Measurements from ENCODE around the gene AHRR. TPM values are rescaled to one million over a fixed set of nuclear protein-coding genes. Genes with fewer than 3 reads are reported as not detected.

AHRR gene
- total RNA-seq, 1 donor from 2014 or later: 0.81 TPM

DNA sequence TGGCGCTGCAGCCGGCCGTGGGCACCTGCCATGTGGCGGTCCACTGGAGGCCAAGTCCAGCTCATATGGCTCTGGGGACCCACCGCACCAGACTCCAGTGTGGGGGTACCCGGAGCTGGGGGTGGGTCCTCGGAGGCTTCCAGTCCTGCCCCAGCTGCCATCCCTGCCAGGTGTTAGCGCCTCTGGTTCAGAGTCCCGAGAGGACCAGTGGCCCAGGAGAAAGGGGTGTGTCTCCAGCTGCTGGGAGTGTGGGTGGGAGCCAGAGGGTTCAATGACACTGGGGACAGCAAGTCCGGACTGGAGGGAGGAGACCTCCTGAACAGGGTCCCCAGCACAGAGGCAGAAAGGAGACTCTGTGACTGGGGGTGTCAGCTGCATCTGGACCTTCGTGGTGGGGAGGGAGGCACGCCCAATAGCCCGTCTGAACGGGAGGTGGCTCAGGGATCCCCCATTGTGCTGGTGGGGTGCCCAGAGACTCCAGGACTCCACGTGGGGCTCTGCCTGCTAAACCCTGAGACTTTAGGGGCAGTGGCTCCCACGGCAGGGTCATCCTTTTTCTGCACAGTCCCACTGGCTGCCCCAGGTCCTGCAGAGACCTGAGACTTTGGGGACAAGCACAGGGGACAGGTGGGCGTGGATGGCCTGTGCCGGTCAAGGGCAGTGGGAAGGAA is 2.4 kb upstream of the AHRR start:
- ATAC-seq (peak; percentile 56), DNase-seq (ENCODE audit: low spot score) (no peak)

DNA sequence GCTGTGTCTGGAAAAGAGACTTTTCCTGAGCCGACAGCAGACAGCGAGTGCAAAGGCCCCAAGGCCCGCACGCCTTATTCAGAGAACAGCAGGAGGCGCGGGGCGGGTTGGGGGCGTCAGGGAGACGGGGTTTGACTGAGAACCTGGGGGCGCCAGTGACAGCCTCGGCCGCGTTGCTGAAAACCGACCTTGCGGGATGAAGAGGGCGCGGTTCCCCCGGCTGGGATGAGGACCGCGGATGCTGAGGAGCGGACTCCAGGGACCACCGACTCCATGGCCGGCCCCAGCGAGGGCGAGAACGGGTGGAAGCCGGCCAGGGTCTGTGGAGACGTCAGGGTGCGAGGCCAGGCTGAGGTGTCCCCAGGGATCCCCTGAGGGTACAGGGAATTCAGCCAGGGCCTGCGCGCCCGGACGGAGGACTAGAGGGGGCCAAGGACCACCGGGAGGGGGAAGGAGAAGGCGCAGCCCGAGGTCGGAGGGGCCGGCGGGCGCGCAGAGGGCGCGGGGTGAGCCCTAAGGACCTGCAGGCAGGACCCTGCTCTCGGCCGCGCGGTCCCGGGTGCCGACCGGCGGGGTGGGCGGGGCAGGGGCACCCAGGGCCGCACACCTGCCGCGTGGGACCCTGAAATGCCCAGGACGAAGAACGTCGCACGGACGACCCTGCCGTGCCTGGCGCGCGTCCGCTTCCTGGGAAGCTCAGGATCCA is 837 bp upstream of the AHRR start:
- ATAC-seq: no peak
- no peak for DNase-seq (ENCODE audit: low spot score)

DNA sequence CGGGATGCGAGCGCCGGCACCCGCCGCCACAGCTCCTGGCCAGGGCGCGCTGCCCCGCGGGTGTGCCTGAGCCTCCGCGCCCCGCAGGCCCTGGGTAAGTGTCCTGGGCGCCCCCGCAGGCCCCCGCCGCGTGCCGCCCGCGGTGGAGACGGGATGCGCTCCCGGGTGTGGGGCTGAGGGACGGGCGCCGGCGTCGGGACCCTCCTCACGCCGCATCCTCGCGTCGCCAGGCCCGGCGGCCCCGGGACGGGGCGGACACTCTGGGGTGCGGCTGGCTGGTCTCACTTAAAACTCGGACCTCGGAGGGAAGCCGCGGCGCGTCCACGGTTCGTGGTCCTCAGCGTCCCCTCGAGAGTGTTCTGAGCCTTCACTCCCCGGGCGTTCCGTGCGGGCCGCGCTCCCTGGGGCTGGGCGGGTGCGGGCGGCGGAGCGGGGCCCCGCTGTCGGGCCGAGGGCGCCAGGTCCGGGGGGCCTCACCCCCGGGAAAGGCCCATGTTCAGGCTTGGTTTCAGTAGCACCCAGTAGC is 275 bp downstream of the AHRR start:
- ATAC-seq: no peak
- no peak for DNase-seq (ENCODE audit: low spot score)

DNA sequence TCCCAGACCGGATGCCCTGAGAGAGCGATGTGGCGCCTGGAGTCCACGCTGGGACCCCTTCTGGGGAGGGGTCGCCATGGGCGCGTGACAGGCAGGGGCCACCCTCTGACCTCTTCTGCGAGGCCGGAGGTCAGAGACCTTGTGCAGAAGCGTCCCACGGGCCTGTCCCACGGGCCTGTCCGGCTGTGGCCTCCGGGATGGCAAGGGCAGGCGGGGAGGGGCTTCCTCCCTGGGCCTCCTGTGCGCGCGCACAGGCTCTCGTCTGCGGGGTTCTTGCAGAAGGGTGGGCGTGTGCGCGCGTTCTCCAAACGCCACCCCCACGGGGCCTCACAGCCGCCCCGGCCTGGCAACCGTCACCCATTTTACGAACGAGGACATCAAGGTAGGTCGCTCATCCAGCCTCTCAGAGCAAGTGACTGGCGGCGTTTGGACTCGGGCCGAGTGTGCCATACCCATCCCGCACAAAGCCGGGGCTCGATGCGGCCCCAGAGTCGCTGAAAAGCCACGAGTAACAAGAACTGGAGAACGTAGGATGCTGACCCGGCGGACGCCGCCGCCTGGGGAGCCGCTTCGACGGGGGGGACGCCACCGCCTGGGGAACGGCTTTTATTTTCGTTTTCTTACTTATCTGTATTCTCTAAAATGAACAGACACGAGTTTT is 897 bp downstream of the AHRR start:
- no peak for ATAC-seq
- no peak for DNase-seq (ENCODE audit: low spot score)

DNA sequence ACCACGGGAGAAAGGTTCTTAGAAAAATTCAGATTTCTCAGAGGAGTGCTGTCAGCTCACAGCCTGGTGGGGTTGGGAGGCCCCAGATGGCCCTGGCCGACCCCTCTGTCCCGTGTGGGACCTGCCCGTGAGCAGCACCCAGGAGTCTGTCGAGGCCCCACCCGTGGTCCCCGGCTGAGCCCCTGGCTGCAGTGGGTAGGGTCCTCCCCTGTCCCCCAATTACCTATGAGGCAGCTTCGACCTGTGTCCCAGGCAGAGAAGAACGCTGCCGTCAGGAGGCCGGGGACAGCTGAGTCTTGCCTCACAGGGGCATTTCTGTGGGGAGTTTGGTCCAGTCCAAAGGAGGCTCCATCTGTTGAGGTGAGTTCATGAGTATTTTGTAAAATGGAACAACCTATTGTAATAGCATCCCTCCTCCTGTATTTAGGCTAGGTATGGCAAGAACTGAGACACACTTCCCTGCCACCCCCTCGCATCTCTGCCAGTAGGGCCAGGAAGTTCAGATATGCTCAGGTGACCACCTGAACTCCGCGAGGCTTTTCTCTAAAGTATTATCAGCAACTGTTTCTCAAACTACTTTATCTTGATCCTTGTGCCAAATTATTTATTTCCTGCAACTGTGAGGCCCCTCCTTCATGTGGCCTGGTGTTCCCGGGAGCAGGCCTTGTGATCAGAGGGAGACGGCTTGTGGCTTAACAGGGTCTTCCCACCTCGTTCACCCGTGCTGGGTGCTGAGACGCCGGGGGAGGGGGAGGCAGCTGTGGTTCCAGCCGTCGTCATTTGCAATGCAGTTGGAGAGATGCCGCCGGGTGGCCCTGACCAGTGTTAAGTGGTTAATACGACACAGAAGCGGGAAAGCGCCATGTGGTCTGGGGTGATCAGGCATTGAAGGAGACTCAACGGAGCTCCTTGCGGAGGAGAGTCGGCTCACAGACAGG is 1.7 kb downstream of the AHRR start:
- ATAC-seq (no peak), DNase-seq (ENCODE audit: low spot score) (no peak)

DNA sequence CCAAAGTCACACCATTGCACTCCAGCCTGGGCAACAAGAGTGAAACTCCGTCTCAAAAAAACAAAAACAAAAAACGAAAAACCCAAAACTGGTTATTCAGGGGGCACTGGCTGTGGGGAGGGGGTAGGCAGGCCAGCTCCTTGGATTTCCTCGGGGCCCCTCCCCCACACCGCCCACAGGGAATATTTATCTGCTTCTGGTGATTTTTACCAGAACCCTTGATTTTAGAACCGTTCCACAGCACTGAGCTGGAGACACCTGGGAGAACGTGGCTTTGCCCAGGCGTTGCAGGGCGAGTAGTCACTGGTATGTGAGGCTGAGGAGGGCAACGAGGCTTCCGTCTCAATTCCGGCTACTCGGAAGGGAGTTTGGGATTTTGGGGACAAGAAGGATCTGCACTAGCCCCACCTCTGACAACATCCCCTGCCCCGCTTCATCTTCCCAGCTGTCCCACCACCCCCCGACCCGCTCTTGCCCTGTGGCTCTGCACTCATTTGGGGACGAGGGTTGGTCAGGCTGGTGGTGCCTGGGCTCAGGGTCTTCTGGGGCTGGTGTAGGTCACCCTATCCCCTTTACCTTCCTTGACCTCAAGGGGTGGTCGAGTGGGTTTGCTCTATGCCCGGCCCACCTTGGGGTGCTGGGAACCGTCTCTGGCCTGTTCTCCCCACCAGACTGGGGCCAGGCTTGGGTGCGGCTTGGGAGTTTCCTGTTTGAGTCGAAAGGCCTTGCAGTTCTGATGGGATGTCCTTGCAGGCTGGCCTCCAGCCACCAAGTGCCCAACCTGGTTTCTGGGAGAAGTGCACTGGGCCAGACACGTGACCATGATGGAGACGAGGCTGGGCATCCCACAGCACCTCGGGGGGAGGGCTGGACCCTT is 3.5 kb downstream of the AHRR start:
- no peak for ATAC-seq
- DNase-seq (ENCODE audit: low spot score): no peak

DNA sequence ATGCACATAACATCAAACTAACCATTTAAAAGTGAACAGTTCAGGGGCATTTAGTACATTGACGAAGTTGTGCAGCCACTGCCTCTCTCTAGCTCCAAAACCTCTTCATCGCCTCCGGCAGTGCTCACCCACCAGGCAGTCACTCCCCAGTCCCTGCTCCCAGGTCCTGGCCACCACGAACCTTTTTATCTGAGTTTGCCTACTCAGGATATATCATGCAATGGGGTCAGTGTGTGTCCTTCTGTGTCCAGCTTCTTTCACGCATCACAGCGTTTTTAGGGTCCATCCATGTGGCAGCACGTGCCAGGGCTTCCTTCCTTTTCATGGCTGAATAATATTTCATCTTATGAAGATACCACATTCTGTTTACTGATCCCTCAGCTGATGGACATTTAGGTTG is 4.6 kb downstream of the AHRR start:
- DNase-seq (ENCODE audit: low spot score) (no peak), ATAC-seq (no peak)

DNA sequence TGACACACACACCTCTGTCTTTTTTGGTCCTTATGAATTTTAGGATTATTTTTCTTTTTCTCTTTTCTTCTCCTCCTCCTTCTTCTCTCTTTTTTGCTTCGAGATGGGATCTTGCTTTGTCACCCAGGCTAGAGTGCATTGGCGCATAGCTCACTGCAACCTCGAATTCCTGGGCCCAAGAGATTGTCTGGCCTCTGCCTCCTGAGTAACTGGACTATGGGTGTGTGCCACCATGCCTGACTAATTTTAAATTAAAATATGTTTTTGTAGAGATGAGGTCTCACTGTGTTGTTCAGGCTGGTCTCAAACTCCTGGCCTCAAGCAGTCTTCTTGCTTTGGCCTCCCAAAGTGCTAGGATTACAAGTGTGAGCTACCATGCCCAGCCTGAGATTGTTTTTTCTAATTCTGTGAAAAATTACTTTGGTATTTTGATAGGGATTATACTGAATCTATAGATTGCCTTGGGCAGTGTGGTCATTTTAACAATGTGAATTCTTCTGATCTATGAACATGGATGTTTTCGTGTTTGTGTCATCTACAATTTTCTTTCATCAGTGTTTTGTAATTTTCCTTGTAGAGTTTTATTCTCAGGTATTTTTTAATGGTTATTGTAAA is 7.7 kb downstream of the AHRR start:
- DNase-seq (ENCODE audit: low spot score) (no peak), ATAC-seq (no peak)

DNA sequence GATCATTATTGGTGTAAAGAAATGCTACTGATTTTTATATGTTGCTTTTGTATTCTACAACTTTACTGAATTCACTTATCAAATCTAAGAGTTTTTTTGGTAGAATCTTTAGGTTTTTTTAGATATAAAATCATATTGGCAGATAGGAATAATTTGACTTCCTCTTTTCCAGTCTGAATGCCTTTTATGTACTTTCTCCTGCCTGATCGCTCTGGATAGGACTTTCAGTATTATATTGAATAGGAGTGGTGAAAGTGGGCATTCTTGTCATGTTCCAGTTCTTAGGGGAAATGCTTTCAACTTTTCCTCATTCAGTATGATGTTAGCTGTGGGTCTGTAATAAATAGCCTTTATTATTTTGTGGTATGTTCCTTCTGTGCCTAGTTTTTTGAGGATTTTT is 8.3 kb downstream of the AHRR start:
- ATAC-seq: no peak
- no peak for DNase-seq (ENCODE audit: low spot score)

DNA sequence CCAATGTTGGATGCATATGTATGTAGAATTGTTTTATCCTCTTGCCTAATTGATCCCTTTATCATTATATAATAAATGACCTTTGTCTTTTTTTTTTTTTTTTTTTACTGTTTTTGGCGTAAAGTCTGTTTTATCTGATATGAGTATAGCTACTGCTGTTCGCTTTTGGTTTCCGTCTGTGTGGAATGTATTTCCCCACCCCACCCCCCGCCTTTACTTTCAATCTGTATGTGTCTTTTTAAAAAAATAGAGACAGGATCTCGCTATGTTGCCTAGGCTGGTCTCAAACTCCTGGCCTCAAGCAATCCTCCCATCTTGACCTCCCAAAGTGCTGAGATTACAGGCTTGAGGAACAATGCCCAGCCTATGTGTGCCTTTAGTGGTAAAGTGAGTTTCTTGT is 11.3 kb downstream of the AHRR start:
- DNase-seq (ENCODE audit: low spot score) (no peak), ATAC-seq (no peak)

DNA sequence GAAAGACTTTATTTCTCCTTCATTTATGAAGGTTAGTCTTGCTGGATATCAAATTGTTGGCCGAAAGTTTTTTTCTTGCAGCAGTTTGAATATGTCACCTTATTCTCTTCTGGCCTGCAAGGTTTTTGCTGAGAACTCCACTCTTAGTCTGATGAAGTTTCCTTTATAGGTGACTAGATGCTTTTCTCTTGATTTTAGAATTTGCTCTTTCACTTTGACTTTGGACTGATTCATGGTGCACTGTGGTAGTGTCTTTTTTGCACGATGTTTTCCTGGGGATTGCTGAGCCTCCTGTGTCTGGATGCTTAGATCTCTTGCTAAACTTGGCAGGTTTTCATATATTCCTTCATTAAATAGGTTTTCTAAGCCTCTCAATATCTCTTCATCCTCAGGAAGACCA is 12.4 kb downstream of the AHRR start:
- ATAC-seq: no peak
- no peak for DNase-seq (ENCODE audit: low spot score)

DNA sequence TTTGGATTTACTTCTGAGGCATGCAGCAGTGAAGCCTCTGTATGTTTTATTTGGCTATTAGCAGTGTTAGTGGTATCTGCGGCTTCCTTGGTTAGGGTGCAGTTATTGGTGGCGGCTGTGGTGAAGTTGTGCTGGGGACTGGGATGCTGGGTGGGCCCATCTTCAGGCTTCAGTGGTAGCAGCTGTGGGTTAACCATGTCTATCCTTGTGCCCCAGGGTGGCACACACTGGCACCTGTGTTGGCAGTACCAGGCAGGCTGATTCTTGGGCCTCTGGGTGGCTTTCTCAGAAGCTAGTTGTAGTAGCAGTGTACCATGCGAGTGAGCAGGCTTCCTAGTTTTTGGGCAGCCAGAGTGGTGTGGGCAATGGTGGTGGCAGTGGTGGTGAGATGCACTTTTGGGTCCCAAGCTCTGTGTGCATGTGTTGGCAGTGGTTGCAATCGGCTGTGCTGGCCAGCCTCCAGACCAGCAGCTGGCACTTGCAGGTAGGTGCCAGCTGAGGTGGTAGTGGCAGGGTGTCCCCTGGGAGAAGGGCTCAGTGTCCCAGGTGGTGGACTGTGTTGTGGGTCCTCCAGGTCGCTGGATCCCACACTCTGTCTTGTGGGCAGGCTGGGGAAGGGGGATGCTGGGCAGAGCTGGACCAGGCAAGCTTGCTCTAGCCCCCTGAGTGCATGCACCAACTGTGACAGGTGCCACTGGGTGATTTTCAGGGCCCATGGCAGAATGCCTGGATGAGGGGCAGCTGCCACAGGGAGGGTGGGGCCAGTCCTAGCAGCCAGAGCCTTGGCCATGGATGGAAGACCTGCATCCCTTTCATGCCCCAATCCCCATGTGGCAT is 13.6 kb downstream of the AHRR start:
- ATAC-seq (no peak), DNase-seq (ENCODE audit: low spot score) (no peak)

DNA sequence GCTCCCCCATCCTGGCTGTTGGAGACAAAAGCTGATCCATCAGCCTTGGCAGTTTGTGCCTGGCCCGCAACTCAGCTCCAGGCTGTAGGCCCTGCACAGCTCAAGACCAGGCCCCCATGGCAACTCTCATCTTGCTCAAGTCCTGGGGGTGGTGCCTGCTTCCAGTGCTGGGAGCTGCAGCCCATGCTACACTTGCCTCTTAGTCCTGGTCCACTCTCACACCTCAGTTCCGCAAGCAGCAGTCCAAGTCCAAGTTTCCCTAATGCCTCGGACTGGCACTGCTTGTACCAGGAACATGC is 14.2 kb downstream of the AHRR start:
- DNase-seq (ENCODE audit: low spot score) (no peak), ATAC-seq (no peak)

DNA sequence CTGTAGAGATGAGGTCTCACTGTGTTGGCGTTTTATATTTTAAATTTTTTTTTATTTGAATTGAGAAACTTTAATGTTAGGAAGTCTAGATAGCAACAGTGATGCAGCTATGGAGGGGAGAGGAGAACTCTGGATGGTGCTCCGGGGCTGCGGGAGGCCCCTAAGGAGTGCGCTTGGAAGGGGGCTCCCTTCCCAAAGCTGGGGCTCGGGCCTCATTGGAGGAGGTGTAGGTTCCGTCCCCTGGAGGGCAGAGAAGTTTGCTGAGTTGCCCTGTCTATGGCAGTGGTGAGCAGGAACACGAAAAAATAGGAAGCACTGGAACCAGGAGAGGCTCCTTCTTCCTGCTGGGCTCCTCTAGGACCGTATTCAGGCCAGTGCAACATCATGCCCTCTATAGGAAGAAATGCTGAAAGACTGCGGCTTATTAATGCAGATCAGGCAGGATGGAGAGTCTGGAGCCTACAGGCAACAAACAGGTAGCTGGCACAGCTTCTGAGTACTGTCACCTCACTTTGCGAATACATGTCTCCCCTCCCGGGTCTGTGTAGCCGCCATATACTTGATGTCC is 16.1 kb downstream of the AHRR start:
- DNase-seq (ENCODE audit: low spot score) (no peak), ATAC-seq (peak; percentile 19)

DNA sequence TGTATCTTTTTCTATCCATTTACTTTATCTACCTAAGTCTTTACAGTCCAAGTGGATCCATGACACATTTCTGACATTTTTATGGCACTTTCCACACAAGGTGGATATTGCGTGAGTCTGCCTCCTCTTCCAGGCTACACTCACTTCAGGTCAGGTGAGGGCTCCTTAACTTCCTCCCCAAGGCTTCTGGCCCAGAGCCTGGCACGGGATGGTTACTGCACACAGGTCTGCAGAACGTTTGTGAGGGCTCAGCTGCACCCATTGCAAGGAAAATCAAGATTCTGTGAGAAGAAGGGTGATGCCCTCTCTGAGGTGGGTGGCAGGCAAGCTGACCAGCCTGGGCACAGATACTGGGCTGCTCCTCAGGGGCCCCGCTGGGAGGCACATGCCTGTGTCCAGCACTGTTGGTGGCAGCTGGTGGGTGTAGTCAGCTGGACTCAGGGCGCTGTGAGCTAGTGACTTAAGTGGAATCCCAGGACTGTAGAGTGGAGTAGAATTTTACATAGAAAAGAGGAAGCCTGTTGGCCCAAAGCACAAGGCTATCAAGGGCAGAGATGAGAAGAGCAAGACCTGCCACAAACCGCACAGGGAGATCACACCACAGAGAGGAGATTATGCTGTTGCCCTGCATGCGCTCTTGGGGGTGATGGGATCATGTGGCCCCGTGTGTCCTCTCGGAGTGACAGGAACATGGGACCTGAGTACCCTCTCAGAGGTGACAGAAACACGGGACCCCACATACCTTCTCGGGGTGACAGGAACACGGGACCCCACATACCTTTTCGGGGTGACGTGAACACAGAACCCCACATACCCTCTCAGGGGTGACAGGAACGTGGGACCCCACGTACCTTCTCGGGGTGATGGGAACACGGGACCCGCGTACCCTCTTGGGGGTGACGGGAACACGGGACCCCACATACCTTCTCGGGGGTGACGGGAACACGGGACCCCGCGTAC is 21.3 kb downstream of the AHRR start:
- DNase-seq (ENCODE audit: low spot score) (no peak), ATAC-seq (no peak)

DNA sequence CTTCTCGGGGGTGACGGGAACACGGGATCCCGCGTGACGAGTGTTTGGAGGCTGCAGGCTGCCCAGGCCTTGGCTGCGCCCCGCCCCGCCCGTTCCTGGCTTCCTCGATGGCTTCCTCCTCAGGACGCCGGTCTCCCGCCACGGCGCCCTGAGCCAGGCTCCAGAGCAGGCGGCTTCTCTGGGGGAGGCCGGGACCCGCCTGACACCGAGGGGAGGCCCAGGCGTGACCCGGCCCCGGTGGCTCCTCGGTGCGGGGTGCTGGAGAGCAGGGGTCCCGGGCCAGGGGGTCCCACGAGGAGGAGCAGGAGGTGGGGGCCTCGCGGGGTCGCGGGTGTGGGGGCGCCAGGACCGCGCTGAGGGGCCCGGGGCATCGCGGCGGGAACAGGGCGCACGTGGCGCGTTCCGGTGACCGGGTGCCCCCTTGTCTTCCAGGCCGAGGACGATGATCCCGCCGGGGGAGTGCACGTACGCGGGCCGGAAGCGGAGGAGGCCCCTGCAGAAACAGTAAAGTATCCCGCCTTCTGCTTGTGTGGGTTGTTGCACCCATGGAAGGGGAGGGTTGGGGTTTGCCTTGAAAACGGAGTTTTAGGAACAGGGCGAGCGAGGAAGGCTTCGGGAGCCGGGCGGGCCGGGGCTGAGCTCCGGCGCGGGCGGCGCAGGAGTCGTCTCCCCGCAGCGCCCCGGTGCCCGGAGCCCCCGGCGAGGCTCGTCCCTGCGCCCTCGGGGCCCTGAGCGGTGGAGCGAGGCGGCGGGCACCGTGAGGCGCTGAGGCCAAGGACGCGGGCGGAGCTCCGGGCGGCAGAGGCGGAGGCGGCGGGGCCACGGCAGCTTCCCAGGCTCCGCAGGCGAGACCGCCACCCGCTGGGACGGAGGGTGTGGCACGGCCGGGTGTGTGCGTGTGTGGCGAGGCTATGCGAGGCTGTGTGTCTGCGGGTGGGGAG is 22.2 kb downstream of the AHRR start:
- peak; percentile 84 for ATAC-seq
- DNase-seq (ENCODE audit: low spot score): no peak

Data from left lobe of liver (tissue), 2 donors.